Measurements from ENCODE around the gene SOX10. TPM values are rescaled to one million over a fixed set of nuclear protein-coding genes. Genes with fewer than 3 reads are reported as not detected.

SOX10 gene
- total RNA-seq, 1 experiment from 2014 or later, result 2.7 TPM

DNA sequence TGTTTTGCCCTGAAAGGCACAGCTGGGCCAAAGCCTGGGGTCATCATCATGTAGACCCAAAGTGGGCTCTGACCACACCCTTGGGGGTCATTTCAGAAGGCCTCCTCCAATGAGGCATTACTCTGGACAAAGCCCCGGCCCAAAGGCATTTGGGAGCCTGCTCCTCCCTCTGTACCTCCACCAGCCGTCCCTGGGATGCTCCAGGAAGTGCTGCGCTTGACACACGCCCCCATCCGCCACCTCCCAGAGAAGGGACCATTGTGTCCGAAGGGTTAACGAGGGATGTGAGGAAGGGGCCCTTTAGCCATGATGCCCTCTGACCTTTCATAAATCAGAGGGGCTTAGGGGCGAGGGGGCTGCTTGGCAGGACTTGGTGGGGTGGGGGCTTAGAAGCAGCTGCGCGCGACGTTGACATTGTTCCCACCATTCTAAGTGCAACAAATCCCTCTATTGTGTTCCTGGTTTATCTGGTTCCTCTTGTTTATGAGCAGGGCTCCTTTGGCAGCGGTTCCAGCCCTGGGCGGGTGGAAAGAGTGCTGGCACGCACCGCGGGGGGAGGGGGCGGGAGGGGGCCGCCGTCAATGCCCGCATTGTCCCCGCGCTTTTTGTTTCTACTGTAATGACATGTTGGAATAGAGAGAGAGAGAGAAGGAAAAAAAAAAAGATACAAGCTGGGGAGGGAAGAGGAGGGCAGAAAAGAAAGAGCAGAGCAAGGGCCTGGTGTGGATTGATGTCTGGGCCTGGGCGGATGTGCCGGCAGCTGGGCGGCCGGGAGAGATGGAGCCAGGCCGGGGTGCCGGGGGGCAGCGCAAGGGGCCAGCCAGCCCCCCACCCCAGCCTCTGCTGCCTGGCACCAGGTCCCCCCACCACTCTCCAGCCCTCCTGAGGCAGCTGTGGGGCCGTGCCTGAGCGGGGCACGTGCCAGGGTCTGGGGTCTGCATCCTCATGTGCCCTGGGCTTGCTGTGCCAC is 32.1 kb upstream of the SOX10 start:
- H3K9me3 Mint-ChIP-seq, result no peaks in the 10 kb centered on the region
- H3K36me3 Mint-ChIP-seq, result no peaks in the 10 kb centered on the region
- H3K4me3 Mint-ChIP-seq, result no peak overlapping the region
- no peak for DNase-seq (ENCODE audit: low spot score)
- TF ChIP-seq, protein P1, sequence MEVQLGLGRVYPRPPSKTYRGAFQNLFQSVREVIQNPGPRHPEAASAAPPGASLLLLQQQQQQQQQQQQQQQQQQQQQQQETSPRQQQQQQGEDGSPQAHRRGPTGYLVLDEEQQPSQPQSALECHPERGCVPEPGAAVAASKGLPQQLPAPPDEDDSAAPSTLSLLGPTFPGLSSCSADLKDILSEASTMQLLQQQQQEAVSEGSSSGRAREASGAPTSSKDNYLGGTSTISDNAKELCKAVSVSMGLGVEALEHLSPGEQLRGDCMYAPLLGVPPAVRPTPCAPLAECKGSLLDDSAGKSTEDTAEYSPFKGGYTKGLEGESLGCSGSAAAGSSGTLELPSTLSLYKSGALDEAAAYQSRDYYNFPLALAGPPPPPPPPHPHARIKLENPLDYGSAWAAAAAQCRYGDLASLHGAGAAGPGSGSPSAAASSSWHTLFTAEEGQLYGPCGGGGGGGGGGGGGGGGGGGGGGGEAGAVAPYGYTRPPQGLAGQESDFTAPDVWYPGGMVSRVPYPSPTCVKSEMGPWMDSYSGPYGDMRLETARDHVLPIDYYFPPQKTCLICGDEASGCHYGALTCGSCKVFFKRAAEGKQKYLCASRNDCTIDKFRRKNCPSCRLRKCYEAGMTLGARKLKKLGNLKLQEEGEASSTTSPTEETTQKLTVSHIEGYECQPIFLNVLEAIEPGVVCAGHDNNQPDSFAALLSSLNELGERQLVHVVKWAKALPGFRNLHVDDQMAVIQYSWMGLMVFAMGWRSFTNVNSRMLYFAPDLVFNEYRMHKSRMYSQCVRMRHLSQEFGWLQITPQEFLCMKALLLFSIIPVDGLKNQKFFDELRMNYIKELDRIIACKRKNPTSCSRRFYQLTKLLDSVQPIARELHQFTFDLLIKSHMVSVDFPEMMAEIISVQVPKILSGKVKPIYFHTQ (CRISPR knock-in tag; IDR thresholded peaks at IDR 0.05), result no peak
- TF ChIP-seq, protein P2, sequence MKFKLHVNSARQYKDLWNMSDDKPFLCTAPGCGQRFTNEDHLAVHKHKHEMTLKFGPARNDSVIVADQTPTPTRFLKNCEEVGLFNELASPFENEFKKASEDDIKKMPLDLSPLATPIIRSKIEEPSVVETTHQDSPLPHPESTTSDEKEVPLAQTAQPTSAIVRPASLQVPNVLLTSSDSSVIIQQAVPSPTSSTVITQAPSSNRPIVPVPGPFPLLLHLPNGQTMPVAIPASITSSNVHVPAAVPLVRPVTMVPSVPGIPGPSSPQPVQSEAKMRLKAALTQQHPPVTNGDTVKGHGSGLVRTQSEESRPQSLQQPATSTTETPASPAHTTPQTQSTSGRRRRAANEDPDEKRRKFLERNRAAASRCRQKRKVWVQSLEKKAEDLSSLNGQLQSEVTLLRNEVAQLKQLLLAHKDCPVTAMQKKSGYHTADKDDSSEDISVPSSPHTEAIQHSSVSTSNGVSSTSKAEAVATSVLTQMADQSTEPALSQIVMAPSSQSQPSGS (CRISPR knock-in tag; IDR thresholded peaks at IDR 0.05; ENCODE audit: borderline replicate concordance, low read depth), result no peak
- TF ChIP-seq NR3C1 (CRISPR knock-in tag; conservative IDR thresholded peaks at IDR 0.05; ENCODE audit: low read depth) (no peak), OVOL2 (CRISPR knock-in tag; IDR thresholded peaks at IDR 0.05; ENCODE audit: borderline replicate concordance) (no peak)
- ChIA-PET POLR2A (no interaction called here), CTCF (interaction anchor here (1.0 to 2.0 kb wide), 8 partner anchors 11 to 82 kb away, joined by 3 to 11 read pairs (median 6); no protein-coding TSS in a partner anchor)
- peaks cover 15% of the 10 kb centered on the region for H3K27me3 Mint-ChIP-seq (ENCODE audit: low read depth)
- H3K4me1 Mint-ChIP-seq, result 0 out of 2 replicates have a peak, but pooled peaks cover 4% of the 10 kb centered on the region
- peak; percentile 76 for ATAC-seq
- H3K27ac Mint-ChIP-seq, result no peak overlapping the region

DNA sequence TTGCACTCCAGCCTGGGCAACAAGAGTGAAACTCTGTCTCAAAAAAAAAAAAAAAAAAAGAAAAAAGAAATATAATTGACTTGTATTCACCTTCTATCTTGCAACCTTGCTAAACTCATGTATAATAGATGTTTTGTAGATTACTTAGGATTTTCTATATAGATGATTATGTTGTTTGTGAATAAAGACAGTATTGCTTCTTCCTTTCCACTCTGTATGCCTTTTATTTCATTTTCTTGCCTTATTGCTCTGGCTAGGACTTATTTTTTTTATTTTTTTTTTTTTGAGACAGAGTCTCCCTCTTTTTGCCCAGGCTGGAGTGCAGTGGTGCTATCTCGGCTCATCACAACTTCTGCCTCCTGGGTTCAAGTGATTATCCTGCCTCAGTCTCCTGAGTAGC is 29.7 kb upstream of the SOX10 start:
- TF ChIP-seq IRF2 (CRISPR knock-in tag; IDR thresholded peaks at IDR 0.05; ENCODE audit: borderline replicate concordance, low read depth) (no peak), NFATC4 (CRISPR knock-in tag; IDR thresholded peaks at IDR 0.05) (no peak), ZNF121 (CRISPR knock-in tag; IDR thresholded peaks at IDR 0.05) (no peak), FOXK1 (CRISPR knock-in tag; IDR thresholded peaks at IDR 0.05) (no peak), SMAD4 (CRISPR knock-in tag; IDR thresholded peaks at IDR 0.05) (no peak), ARID4B (CRISPR knock-in tag; IDR thresholded peaks at IDR 0.05; ENCODE audit: borderline replicate concordance) (no peak), CBFB (CRISPR knock-in tag; IDR thresholded peaks at IDR 0.05; ENCODE audit: low read depth) (no peak), ZNF138 (CRISPR knock-in tag; conservative IDR thresholded peaks at IDR 0.05) (no peak), USF2 (CRISPR knock-in tag; IDR thresholded peaks at IDR 0.05) (no peak)
- TF ChIP-seq, protein P3, sequence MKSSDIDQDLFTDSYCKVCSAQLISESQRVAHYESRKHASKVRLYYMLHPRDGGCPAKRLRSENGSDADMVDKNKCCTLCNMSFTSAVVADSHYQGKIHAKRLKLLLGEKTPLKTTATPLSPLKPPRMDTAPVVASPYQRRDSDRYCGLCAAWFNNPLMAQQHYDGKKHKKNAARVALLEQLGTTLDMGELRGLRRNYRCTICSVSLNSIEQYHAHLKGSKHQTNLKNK (CRISPR knock-in tag; IDR thresholded peaks at IDR 0.05), result no peak
- TF ChIP-seq, protein P4, sequence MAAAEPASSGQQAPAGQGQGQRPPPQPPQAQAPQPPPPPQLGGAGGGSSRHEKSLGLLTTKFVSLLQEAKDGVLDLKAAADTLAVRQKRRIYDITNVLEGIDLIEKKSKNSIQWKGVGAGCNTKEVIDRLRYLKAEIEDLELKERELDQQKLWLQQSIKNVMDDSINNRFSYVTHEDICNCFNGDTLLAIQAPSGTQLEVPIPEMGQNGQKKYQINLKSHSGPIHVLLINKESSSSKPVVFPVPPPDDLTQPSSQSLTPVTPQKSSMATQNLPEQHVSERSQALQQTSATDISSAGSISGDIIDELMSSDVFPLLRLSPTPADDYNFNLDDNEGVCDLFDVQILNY (CRISPR knock-in tag; IDR thresholded peaks at IDR 0.05), result no peak
- TF ChIP-seq, protein P5, sequence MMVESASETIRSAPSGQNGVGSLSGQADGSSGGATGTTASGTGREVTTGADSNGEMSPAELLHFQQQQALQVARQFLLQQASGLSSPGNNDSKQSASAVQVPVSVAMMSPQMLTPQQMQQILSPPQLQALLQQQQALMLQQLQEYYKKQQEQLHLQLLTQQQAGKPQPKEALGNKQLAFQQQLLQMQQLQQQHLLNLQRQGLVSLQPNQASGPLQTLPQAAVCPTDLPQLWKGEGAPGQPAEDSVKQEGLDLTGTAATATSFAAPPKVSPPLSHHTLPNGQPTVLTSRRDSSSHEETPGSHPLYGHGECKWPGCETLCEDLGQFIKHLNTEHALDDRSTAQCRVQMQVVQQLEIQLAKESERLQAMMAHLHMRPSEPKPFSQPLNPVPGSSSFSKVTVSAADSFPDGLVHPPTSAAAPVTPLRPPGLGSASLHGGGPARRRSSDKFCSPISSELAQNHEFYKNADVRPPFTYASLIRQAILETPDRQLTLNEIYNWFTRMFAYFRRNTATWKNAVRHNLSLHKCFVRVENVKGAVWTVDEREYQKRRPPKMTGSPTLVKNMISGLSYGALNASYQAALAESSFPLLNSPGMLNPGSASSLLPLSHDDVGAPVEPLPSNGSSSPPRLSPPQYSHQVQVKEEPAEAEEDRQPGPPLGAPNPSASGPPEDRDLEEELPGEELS (CRISPR knock-in tag; IDR thresholded peaks at IDR 0.05), result no peak
- CTCF ChIA-PET, result interaction anchor here (1.6 kb wide), 1 partner anchor 18 kb away, joined by 3 read pairs; no protein-coding TSS in a partner anchor

More for the DNA sequence above, 29.7 kb upstream of the SOX10 start:
- Mint-ChIP-seq H3K4me1 (0 out of 2 replicates have a peak, but pooled peaks cover 4% of the 10 kb centered on the region), H3K9me3 (no peaks in the 10 kb centered on the region), H3K27ac (no peak overlapping the region), H3K27me3 (ENCODE audit: low read depth) (peaks cover 10% of the 10 kb centered on the region), H3K4me3 (no peak overlapping the region), H3K36me3 (no peaks in the 10 kb centered on the region)
- no peak for ATAC-seq
- POLR2A ChIA-PET, result no interaction called here
- DNase-seq (ENCODE audit: low spot score), result no peak

Data from WTC11 (cell line).